Panc1 (cell line): ENCODE measurements around the gene ZNF91.

Experiments used
- POLR2AphosphoS5 ChIP-seq: IDR thresholded peaks from 2 replicates; pipeline ENCODE4 v1.6.1; 2012; ENCODE audit warnings: mild to moderate bottlenecking, low read depth, low read length, moderate library complexity
- SIN3A ChIP-seq: IDR thresholded peaks from 2 replicates; pipeline ENCODE4 v1.6.1; 2012; ENCODE audit warnings: low read depth, mild to moderate bottlenecking, low read length, moderate library complexity, borderline replicate concordance; ENCODE audit not compliant: insufficient read depth
- TCF7L2 ChIP-seq: IDR thresholded peaks from 2 replicates; pipeline ENCODE4 v1.6.1; 2011; ENCODE audit warnings: mild to moderate bottlenecking, low read depth, low read length, inconsistent platforms
- TF ChIP-seq, protein P1 (sequence below): fragments of 450-650 bp; IDR thresholded peaks from 2 replicates; pipeline ENCODE4 v1.5.1; 2017; ENCODE audit warnings: mild to moderate bottlenecking

DNA sequence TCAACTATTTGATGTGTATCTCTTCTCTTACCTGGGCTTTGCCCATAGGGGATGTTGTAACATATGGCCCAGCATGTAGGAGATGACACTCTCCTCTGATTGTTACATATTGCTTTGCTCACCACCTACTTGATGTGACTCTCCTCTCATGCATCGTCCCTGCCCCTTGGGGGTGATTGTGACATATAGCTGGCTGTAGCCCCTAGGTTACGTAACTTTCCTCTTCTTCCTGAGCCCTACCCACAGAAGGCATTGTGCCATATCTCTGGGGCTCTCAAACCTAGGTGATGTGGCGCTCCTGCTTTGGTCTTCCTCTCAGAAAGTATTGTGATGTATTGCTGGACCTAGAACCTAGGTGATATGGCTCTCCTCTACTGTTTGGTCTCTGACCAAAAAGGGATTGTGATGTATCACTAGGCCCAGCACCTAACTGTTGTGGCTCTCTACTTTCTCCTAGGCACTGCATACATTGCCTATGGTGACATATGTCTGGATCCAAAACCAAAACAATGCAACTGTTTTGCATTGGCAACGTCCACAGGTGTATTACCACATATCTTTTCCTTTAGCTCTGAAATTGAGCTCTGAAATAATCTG lies 73.2 kb downstream of the ZNF91 start:
- TF ChIP-seq, protein P1, sequence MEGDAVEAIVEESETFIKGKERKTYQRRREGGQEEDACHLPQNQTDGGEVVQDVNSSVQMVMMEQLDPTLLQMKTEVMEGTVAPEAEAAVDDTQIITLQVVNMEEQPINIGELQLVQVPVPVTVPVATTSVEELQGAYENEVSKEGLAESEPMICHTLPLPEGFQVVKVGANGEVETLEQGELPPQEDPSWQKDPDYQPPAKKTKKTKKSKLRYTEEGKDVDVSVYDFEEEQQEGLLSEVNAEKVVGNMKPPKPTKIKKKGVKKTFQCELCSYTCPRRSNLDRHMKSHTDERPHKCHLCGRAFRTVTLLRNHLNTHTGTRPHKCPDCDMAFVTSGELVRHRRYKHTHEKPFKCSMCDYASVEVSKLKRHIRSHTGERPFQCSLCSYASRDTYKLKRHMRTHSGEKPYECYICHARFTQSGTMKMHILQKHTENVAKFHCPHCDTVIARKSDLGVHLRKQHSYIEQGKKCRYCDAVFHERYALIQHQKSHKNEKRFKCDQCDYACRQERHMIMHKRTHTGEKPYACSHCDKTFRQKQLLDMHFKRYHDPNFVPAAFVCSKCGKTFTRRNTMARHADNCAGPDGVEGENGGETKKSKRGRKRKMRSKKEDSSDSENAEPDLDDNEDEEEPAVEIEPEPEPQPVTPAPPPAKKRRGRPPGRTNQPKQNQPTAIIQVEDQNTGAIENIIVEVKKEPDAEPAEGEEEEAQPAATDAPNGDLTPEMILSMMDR = no peak
- TF ChIP-seq POLR2AphosphoS5 (no peak), SIN3A (no peak), TCF7L2 (no peak)
